Aorta (tissue), 5 donors: ENCODE data around the gene CGRRF1. TPM values are rescaled to one million over a fixed set of nuclear protein-coding genes. Genes with fewer than 3 reads are reported as not detected.

Experiments used
- ATAC-seq: fragments of 200-7000 bp; cut with Tn5 transposase; one replicate; pipeline ENCODE4 v1.9.1; 2022; ENCODE audit warnings: moderate library complexity; ENCODE audit not compliant: low FRiP score
- DNase-seq, 2 donors: peaks; one replicate each; pipeline ENCODE4 v3.0.0-alpha.2; 2020
- H3K27ac ChIP-seq, 2 donors: one replicate each; pipeline ENCODE4 v1.5.1; 2013; ENCODE audit warnings: low read length in 2 of 2, mild to moderate bottlenecking in 2 of 2, moderate library complexity in 2 of 2, control low read depth in 1 of 2, inconsistent platforms in 1 of 2, low read depth in 1 of 2
- H3K27me3 ChIP-seq, 2 donors: one replicate each; pipeline ENCODE4 v1.6.1; 2013; ENCODE audit warnings: control low read depth in 1 of 2, low read length in 1 of 2, mild to moderate bottlenecking in 1 of 2, moderate library complexity in 1 of 2; ENCODE audit not compliant: insufficient read depth in 2 of 2, control insufficient read depth in 1 of 2
- H3K36me3 ChIP-seq, 2 donors: one replicate each; pipeline ENCODE4 v1.6.1; 2013; ENCODE audit warnings: control low read depth in 1 of 2, low read length in 1 of 2, mild to moderate bottlenecking in 1 of 2; ENCODE audit not compliant: insufficient read depth in 2 of 2, control insufficient read depth in 1 of 2
- H3K4me1 ChIP-seq, 2 donors: one replicate each; pipeline ENCODE4 v1.6.1; 2013; ENCODE audit warnings: low read length in 2 of 2, control low read depth in 1 of 2, mild to moderate bottlenecking in 1 of 2, moderate library complexity in 1 of 2; ENCODE audit not compliant: insufficient read depth in 2 of 2, control insufficient read depth in 1 of 2
- H3K4me3 ChIP-seq, 2 donors: one replicate each; pipeline ENCODE4 v1.5.1; 2013; ENCODE audit warnings: low read length in 2 of 2, control low read depth in 1 of 2, mild to moderate bottlenecking in 1 of 2
- H3K9me3 ChIP-seq: one replicate; pipeline ENCODE4 v1.6.1; 2013; ENCODE audit warnings: mild to moderate bottlenecking, low read length; ENCODE audit not compliant: control insufficient read depth
- WGBS, 2 donors: extraction: QIAGEN DNeasy Blood & Tissue Kit; methylation state at CpG; one replicate each; pipeline ENCODE4 v1.1.7; 2013; 5-methylcytosine and 5-hydroxymethylcytosine counted together
- intact Hi-C, 2 donors: fragments of 100-400 bp; cut with DNase I; formaldehyde crosslinking; loops; one replicate each; pipeline versions ENCODE4 v1.14.2 to v1.15.0; 2022
- polyA plus RNA-seq, 2 donors: library from polyadenylated mRNA; stranded (reverse); fragments of 200-250 nt; gene quantifications; one replicate each; pipeline ENCODE4 v1.2.3, GENCODE V29; 2013
- total RNA-seq, 2 donors: library from RNA; stranded (reverse); fragmentation: NEBNext Ultra II Directional; extraction: Animal tissue kit (Norgen Biotek cat#: 25700); gene quantifications; one replicate each; pipeline ENCODE4 v1.2.1, GENCODE V29; 2021
- donor health status: healthy with polysubstance abuse.
- donor health status: Bipolar disorder and iron deficiency.
- donor health status: DM: no; HTN: no; CAD: no.
- donor health status: DM: no; HTN: no; CAD: no.
- donor health status: DM: yes; HTN: yes; CAD: no.

The CGRRF1 gene
- total and polyA plus RNA-seq, 4 donors = 18.7 to 25.4 (median 20.6) TPM

DNA sequence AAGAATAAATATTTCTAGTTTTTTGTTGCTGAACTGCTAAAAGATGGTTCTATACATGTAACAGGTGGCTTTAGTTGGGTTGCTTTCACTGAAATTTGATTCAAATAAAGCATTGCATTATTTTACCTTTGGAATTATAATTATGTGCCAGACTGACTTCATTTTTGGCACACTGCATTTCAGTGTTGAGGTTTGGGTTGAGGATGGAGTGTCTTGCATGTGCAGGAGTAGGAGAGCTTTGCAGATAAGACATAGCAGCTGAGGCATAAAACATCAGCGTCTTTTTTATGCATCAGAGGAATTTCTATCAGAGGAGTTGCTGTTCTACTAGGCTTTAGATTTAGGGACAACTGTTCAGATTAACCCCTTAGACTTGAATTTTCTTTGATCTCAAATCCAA, 74.4 kb downstream of the CGRRF1 start:
- DNase-seq (no peak), ATAC-seq (no peak)
- intact Hi-C loops = loop anchor here in 1 of 2 donors (5.0 kb wide), 1 partner anchor 38 kb away; no protein-coding TSS in a partner anchor
- peaks cover 2 to 5% of the 10 kb centered on the region in 2 donors for H3K4me1 ChIP-seq
- WGBS, 2 donors = 22 to 24% methylated on average over 1 of the region's 1 CpG
- no peaks in the 10 kb centered on the region for H3K27me3 ChIP-seq
- no peak overlapping the region for H3K4me3 ChIP-seq
- no peaks in the 10 kb centered on the region for H3K36me3 ChIP-seq
- H3K27ac ChIP-seq = no peak overlapping the region
- H3K9me3 ChIP-seq = no peaks in the 10 kb centered on the region

DNA sequence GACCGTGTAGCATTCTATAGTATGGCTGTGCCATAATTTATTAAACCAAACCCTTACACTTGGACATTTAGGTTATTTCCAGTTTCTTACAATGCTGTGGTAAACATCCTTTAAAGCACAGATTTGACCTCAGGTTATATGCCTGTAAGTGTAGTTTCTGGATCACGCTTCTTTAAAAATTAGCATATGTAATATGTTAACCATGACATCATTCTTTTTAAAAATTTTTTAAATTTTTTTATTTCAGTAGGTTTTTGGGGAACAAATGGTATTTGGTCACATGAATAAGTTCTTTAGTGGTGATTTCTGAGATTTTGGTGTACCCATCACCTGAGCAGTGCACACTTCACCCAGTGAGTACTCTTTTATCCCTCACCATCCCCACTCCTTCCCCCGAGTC, 75.5 kb downstream of the CGRRF1 start:
- Histone ChIP-seq H3K27me3 (no peaks in the 10 kb centered on the region), H3K36me3 (no peaks in the 10 kb centered on the region), H3K4me1 (peaks cover 2 to 3% of the 10 kb centered on the region in 2 donors), H3K4me3 (no peak overlapping the region), H3K9me3 (no peaks in the 10 kb centered on the region), H3K27ac (no peak overlapping the region)
- ATAC-seq (no peak), DNase-seq (no peak)
- intact Hi-C loops = no loop called here
- 92 to 97% methylated on average over 3 of the region's 3 CpGs for WGBS, 2 donors

Other genes starting within 250 kb of the CGRRF1 start
- gene CDKN3, start 112.9 kb upstream of the CGRRF1 start, total RNA-seq = 10 to 100 TPM in 1 of 2 donors, 1 to 10 TPM in 1; 8.1 to 10.5 TPM
- gene CDKN3, start 112.9 kb upstream of the CGRRF1 start, polyA plus RNA-seq = 1 to 10 TPM; 2.2 to 4.8 TPM
- gene CNIH1, start 68.5 kb upstream of the CGRRF1 start, total RNA-seq = 10 to 100 TPM; 83.3 to 91.4 TPM
- 10 to 100 TPM; 86.1 to 92.3 TPM for gene CNIH1, start 68.5 kb upstream of the CGRRF1 start, polyA plus RNA-seq
- gene GMFB, start 20.9 kb upstream of the CGRRF1 start, total RNA-seq = 10 to 100 TPM; 37.6 to 40.2 TPM
- gene GMFB, start 20.9 kb upstream of the CGRRF1 start, polyA plus RNA-seq = 10 to 100 TPM; 11.9 to 31.6 TPM
- gene SAMD4A, start 57.2 kb downstream of the CGRRF1 start, total RNA-seq = 100 to 1,000 TPM; 131 to 386 TPM
- gene SAMD4A, start 57.2 kb downstream of the CGRRF1 start, polyA plus RNA-seq = 10 to 100 TPM; 18.8 to 74.1 TPM